Activated effector memory CD4-positive, alpha-beta T cell treated with anti-CD3 and anti-CD28 coated beads, Interleukin-2, amount 50 U/mL, for 16 hours (primary cell): ENCODE data around the gene ETS1.

ENCODE experiments used
- DNase-seq: peaks from one replicate; pipeline ENCODE4 v3.0.0-alpha.2; 2020

The ETS1 gene

DNA sequence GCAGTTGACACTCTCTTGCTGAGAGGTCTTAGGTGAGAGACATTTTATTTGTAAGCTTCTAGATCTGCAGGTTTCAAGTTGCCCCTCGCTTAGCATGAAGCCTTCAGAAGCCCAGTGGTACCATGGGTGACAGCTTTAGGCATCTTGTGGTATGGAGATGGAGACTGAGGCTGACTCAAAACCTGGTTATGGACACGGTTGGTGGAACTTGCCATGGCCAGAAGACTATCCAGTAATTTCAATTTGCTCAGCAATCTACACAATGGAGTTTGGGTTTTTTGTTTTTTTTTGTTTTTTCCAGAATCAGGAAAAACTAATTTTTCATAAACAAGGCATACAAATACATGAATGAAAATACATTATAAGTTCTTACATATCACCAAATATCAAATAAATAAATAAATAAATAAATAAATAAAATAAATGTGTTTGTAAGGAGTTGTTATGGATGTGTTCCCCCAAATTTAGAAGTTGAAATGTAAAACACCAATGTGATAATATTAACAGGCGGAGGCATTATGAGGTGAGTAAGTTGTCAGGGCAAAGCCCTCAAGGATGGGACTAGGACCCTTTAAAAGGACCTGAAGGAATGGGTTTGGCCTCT, 22.6 kb downstream of the ETS1 start:
- DNase-seq = no peak

- DNase-seq = no peak
Measured at GRCh38 chr11:128563942-128564641, 23.3 kb downstream of the ETS1 start.

DNA sequence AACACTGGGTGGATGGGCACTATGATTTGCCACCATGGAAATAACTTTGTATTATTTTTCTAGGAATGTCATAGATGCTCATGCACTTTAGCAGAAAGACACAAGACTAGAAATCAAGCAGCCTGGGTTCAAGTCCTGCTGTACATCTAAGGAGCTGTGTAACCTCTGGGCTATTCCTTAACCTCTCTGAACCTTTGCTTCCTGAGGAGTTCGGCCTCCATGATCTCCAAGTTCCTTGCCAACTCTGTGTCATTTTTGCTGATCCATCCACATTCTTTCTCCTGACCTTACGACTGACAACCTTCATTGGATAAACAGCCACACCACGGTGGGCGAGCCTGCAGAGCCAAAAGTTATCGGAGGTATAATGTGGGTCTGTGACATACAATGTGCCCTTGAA, 24.1 kb downstream of the ETS1 start:
- DNase-seq = no peak

DNA sequence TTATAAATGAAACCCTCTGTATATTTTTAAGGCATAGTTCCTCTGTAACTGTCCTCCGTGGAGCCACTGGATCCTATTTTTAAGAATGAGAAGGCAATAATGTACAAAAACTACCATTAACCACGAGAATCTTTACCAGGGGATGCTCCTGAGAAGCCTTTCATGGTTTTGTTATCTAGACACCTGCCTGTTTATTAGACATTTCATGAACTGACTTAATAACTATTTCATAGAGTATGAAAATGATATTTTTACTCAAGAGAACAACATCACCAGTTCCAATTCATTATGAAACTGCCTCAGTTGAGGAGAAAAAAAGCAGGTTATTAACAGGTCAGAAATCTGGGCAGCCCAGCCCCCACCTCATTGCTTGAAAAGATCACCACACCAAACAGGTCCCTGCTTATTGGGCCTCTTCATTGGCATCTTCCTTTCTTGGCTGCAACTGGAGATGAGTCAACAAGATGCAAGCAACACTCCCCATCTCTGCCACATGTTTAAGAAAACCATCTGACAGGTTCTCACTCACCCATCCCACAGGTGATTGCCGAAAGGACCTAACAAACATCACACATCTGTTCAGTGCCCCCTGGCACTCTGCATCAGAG, 27.8 kb downstream of the ETS1 start:
- no peak for DNase-seq

DNA sequence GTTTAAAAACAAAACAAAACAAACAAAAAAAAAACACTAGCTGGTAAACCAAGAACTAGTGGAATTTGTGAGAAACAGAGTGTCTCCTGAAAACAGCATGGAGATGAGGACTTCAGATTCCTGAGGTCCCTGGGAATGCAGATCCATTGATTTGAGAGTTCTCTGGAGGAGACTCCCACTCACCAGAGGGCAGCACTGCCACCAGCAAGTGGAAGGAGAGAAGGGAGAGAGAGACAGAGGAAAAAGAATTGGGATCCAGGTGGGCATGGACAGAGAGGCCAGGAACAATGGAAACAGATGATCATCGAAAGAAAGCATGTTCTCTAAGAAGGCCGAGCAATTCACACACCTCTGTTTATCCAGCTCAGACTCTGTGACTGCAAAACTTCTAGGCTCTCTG, 31.8 kb downstream of the ETS1 start:
- no peak for DNase-seq

DNA sequence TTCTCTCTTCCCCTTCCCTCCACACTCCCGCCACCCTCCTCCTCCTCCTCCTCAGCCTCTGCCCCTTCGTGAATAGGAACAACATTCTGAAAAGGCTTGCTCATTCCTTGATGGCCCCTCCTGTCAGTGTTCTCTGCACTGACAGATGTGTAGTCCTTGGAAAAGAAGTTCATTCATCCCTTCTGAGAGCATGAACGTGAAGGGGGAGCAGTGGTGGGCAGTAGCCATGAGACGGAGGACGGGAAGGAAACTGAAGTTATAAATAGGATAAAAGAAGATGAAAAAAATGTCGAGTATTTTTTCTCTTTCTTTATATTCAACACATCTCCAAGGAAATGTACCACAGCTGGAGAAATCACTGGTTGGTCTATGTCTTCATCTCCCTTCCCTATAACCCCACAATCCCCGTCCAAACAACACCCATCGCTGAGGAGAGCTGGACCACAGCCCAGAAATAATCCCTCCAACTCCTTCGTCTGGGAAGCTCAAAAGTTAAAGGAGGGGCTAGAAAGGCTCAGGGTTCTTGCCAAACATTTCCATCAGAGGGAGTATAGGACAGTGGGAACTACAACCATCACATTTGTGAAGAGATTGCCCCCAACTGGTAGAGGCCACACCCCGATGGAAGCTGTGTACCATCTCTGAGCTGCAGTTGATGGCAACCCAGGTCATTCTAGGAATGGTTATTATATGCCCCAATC, 33.5 kb downstream of the ETS1 start:
- DNase-seq = no peak

- DNase-seq = peak; percentile 69
Measured at GRCh38 chr11:128552783-128553661, 34.3 kb downstream of the ETS1 start.

GRCh38 chr11:128551611-128552335, 35.6 kb downstream of the ETS1 start:
- peak; percentile 61 for DNase-seq

DNA sequence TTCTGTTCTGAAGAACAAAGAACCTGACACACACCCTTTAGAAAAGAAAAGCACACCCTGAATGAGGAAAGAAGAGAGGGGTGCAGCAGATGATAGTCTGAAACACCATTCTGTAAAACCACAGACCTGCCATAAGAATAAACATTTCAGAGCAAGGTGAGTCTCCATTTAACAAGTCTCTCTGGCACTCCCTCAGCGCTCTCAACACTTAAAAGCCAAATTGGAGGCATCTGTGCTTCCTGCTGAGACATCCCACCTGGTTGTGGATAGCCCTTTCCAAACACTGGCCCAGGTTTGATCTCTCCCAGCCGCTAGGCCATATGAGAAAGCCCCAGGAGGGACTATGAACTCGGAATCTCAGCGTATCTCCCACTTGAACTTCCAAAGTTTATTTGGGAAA, 36.3 kb downstream of the ETS1 start:
- no peak for DNase-seq

GRCh38 chr11:128550261-128550821, 37.0 kb downstream of the ETS1 start:
- peak; percentile 60 for DNase-seq

DNA sequence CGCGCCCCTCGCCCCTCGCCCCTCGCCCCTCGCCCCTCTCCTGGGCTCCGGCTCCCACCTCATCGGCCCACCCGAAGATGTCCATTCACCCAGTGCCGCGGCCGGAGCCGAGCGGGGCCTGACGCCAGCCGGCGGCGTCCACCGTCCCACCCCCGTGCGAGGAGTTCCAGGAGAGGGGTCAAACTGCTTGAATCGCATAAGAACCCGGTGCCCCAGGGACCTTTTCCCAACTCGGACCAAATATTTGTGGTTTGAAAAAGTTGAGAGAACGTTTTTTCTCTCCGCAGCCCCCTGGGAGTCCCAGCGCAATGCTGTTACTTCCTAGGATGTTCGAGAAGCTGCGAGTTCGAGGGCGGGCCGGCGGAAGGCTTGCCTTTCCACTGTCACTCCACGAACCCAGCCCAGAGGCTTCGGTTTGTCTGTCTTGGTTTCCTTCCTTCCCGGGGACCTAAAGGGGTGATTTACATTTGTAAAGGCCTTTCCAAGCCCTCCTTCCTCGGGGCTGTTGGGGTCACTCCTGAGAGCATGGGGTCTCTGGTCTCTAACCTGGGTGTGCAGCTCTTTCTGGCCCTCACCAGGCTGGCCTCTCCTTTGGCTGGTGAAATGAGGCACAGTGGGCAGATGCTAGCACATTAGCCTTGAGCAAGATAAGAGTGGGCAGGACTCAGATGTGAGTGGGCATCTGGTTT, 38.0 kb downstream of the ETS1 start:
- no peak for DNase-seq

GRCh38 chr11:128548649-128549255, 38.6 kb downstream of the ETS1 start:
- peak; percentile 67 for DNase-seq

GRCh38 chr11:128547946-128548648, 39.3 kb downstream of the ETS1 start:
- no peak for DNase-seq

- DNase-seq = no peak
Measured at GRCh38 chr11:128546916-128547315, 40.4 kb downstream of the ETS1 start.

GRCh38 chr11:128544471-128545051, 42.8 kb downstream of the ETS1 start:
- peak; percentile 53 for DNase-seq

DNA sequence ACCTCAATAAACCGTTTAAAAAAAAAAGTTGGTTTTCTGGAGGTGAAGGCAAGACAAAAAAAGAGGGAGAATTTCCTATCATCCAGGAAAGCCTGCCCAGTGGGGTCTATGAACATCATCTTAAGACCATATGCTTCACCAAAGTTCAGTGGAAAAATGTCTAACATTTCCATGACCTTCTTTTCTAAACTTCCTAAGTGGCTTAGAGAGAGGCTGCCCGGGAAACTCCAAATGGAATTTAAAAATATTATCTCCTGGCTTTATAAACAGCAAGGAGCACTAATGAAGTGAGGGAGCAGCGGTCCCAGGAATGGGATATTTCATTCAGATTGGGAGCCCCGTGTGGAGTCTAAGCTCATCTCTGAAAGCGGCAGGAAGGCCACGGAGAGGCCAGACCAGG, 46.9 kb downstream of the ETS1 start:
- no peak for DNase-seq

- DNase-seq = no peak
Measured at GRCh38 chr11:128536506-128536905, 50.9 kb downstream of the ETS1 start.

GRCh38 chr11:128535468-128536457, 51.6 kb downstream of the ETS1 start:
- no peak for DNase-seq
